PC-3 (cell line): ENCODE results near the gene ADIRF. TPM values are rescaled to one million over a fixed set of nuclear protein-coding genes. Genes with fewer than 3 reads are reported as not detected.
"Not testable (repeated sequence)": the region's sequence is repeated elsewhere in the genome, so short reads cannot be mapped to it uniquely, and the experiment has no call there.

ENCODE experiments used
- ATAC-seq: fragments of 200-7000 bp; cut with Tn5 transposase; 2 replicates; pipeline ENCODE4 v1.9.1; 2020; ENCODE audit warnings: mild to moderate bottlenecking, moderate library complexity
- BruUV-seq: library from RNA; stranded (reverse); fragments of 400-500 nt; replicated peaks from 2 replicates; lab custom pipeline; 2021; lab: Mats Ljungman, UMichigan
- CTCF ChIA-PET: fragments of 300-600 bp; sonication (Branson Sonifier 250); formaldehyde crosslinking; loops from one replicate; lab custom pipeline; 2022; ENCODE audit warnings: antibody characterized with exemption; lab: Charles Lee
- POLR2A ChIA-PET: fragments of 300-600 bp; sonication (Branson Sonifier 250); formaldehyde crosslinking; loops from one replicate; lab custom pipeline; 2022; ENCODE audit warnings: antibody characterized with exemption; ENCODE audit not compliant: unreplicated experiment; lab: Charles Lee
- DNase-seq: peaks from one replicate; pipeline ENCODE4 v3.0.0-alpha.2; 2015
- H2AFZ ChIP-seq: fragments of 300-600 bp; sonication (generic); 2 replicates; pipeline ENCODE4 v1.6.0; 2016; ENCODE audit warnings: antibody characterized with exemption, low read length
- H3F3A ChIP-seq: fragments of 300-600 bp; sonication (generic); one replicate; pipeline ENCODE4 v1.6.0; 2017; ENCODE audit warnings: antibody characterized with exemption, low read length, control low read depth, mild to moderate bottlenecking; ENCODE audit not compliant: unreplicated experiment
- H3K27ac ChIP-seq: fragments of 300-600 bp; sonication (generic); 2 replicates; pipeline ENCODE4 v1.5.1; 2016; ENCODE audit warnings: mild to moderate bottlenecking, low read length
- H3K27me3 ChIP-seq: fragments of 300-600 bp; sonication (generic); 2 replicates; pipeline ENCODE4 v1.6.1; 2016; ENCODE audit warnings: low read length, mixed read lengths
- H3K36me3 ChIP-seq: fragments of 300-600 bp; sonication (generic); 2 replicates; pipeline ENCODE4 v1.6.1; 2016; ENCODE audit warnings: low read depth, mixed run types, low read length, mixed read lengths
- H3K4me1 ChIP-seq: fragments of 300-600 bp; sonication (generic); 2 replicates; pipeline ENCODE4 v1.5.1; 2016; ENCODE audit warnings: low read length; ENCODE audit not compliant: insufficient read depth
- H3K4me2 ChIP-seq: fragments of 300-600 bp; sonication (generic); 2 replicates; pipeline ENCODE4 v1.6.0; 2016; ENCODE audit warnings: low read length
- H3K4me3 ChIP-seq: fragments of 300-600 bp; sonication (generic); 2 replicates; pipeline ENCODE4 v1.5.1; 2016; ENCODE audit warnings: mild to moderate bottlenecking, low read length, mixed read lengths
- H3K79me2 ChIP-seq: fragments of 300-600 bp; sonication (generic); 2 replicates; pipeline ENCODE4 v1.6.1; 2017; ENCODE audit warnings: low read length, mixed read lengths
- H3K9ac ChIP-seq: fragments of 300-600 bp; sonication (generic); 2 replicates; pipeline ENCODE4 v1.6.0; 2016; ENCODE audit warnings: mild to moderate bottlenecking, low read length
- H3K9me2 ChIP-seq: fragments of 300-600 bp; sonication (generic); replicated peaks from 2 replicates; pipeline ENCODE4 v1.6.1; 2016; ENCODE audit warnings: mixed run types, low read length, mixed read lengths
- H3K9me3 ChIP-seq: fragments of 300-600 bp; sonication (generic); 2 replicates; pipeline ENCODE4 v1.6.1; 2016; ENCODE audit warnings: low read length, mixed read lengths
- H4K20me1 ChIP-seq: fragments of 300-600 bp; sonication (generic); 2 replicates; pipeline ENCODE4 v1.6.1; 2016; ENCODE audit warnings: low read length, mixed read lengths
- EZH2 ChIP-seq: fragments of 300-600 bp; sonication (generic); IDR thresholded peaks from one replicate; pipeline ENCODE4 v1.6.1; 2017; ENCODE audit warnings: antibody characterized with exemption, mild to moderate bottlenecking, low read length; ENCODE audit not compliant: unreplicated experiment
- EZH2phosphoT487 ChIP-seq: fragments of 300-600 bp; sonication (generic); IDR thresholded peaks from 2 replicates; pipeline ENCODE4 v1.6.1; 2018; ENCODE audit warnings: mild to moderate bottlenecking, antibody characterized with exemption, low read length, borderline replicate concordance
- intact Hi-C: fragments of 100-400 bp; cut with micrococcal nuclease; formaldehyde crosslinking; loops from 2 replicates; pipeline ENCODE4 v1.9.0; 2023
- total RNA-seq: library from RNA; depleted of rRNA; stranded (reverse); fragments of >200 nt; gene quantifications from 2 replicates; pipeline ENCODE4 v1.2.3, GENCODE V29; 2014
- TF ChIP-seq, protein P1 (sequence below): fragments of 300-600 bp; sonication (generic); conservative IDR thresholded peaks from 2 replicates; pipeline ENCODE4 v1.5.1; 2017; ENCODE audit warnings: antibody characterized with exemption, low read depth, mild to moderate bottlenecking, low read length

ADIRF gene
- total RNA-seq, 1 experiment from 2014 or later: 259 TPM

DNA sequence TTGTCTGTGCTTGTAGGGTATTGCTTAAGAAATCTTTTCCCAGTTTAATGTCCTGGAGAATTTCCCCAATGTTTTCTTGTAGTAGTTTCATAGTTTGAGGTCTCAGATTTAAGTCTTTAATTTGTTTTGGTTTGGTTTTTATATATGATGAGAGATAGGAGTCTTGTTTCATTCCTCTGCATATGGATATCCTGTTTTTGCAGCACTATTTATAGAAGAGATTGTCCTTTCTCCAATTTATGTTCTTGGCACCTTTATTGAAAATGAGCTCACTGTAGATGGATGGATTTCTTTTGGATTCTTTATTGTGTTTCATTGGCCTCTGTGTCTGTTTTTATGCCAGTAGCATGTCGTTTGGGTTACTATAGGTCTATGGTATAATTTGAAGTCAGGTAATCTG is 20.2 kb downstream of the ADIRF start:
- DNase-seq (no peak), ATAC-seq (no peak)
- H4K20me1 ChIP-seq: no peaks in the 10 kb centered on the region
- H3K9me2 ChIP-seq: no peaks in the 10 kb centered on the region
- H3K27me3 ChIP-seq: no peaks in the 10 kb centered on the region
- no TSS peak for BruUV-seq
- H3K9me3 ChIP-seq: no peaks in the 10 kb centered on the region
- POLR2A ChIA-PET: no interaction called here
- H3F3A ChIP-seq: no peaks in the 10 kb centered on the region
- no peak overlapping the region for H2AFZ ChIP-seq
- CTCF ChIA-PET: no interaction called here
- TF ChIP-seq EZH2: no peak
- TF ChIP-seq, protein P1, sequence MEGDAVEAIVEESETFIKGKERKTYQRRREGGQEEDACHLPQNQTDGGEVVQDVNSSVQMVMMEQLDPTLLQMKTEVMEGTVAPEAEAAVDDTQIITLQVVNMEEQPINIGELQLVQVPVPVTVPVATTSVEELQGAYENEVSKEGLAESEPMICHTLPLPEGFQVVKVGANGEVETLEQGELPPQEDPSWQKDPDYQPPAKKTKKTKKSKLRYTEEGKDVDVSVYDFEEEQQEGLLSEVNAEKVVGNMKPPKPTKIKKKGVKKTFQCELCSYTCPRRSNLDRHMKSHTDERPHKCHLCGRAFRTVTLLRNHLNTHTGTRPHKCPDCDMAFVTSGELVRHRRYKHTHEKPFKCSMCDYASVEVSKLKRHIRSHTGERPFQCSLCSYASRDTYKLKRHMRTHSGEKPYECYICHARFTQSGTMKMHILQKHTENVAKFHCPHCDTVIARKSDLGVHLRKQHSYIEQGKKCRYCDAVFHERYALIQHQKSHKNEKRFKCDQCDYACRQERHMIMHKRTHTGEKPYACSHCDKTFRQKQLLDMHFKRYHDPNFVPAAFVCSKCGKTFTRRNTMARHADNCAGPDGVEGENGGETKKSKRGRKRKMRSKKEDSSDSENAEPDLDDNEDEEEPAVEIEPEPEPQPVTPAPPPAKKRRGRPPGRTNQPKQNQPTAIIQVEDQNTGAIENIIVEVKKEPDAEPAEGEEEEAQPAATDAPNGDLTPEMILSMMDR: no peak
- TF ChIP-seq EZH2phosphoT487: no peak
- intact Hi-C loops: no loop called here
- H3K79me2 ChIP-seq: no peaks in the 10 kb centered on the region
- H3K27ac ChIP-seq: no peak overlapping the region
- H3K36me3 ChIP-seq: no peaks in the 10 kb centered on the region
- no peaks in the 10 kb centered on the region for H3K4me1 ChIP-seq
- no peak overlapping the region for H3K4me3 ChIP-seq
- H3K9ac ChIP-seq: no peak overlapping the region
- no peak overlapping the region for H3K4me2 ChIP-seq

DNA sequence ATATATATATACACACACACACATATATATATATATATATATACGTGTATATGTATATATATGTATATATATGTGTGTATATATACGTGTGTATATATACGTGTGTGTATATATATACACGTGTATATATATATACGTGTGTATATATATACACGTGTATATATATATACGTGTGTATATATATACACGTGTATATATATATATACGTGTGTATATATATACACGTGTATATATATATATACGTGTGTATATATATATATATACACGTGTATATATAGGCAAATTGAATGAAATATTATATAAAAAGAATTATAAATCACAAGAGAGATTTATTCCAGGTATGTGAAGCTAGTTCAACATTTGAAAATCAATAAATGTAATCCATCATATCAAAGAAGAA is 23.1 kb downstream of the ADIRF start:
- BruUV-seq, ATAC-seq, H3K27ac ChIP-seq, H3K9me3 ChIP-seq, DNase-seq, CTCF ChIA-PET, H3K4me2 ChIP-seq, H3K9ac ChIP-seq, H3K4me3 ChIP-seq, POLR2A ChIA-PET, H3K4me1 ChIP-seq, H3K79me2 ChIP-seq, H2AFZ ChIP-seq, intact Hi-C loops, H3K27me3 ChIP-seq, H3K9me2 ChIP-seq, H4K20me1 ChIP-seq, H3K36me3 ChIP-seq, H3F3A ChIP-seq: not testable (repeated sequence)

DNA sequence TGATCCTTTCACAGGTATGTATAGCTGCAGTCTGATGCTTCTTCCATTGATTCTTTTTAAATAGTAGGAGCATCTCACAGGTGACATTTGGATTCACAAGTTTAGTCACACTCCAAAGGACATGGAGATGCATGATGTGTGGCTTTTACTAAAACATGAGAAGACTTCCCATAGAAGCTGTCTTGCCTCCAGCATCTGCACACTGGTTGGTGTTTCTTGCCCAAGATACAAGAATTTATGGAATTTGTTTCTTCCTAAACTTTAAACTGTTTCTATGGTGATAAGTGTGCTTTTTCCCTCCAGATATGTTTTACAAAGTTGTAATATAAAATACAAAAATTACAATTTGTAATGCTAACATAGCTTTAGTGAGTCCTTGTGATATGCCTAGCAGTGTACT is 24.2 kb downstream of the ADIRF start:
- Histone ChIP-seq H2AFZ (no peak overlapping the region), H3K4me3 (no peak overlapping the region), H3K4me2 (no peak overlapping the region), H3K27ac (no peak overlapping the region), H3K9me3 (no peaks in the 10 kb centered on the region), H3K79me2 (no peaks in the 10 kb centered on the region), H3K4me1 (no peaks in the 10 kb centered on the region), H3F3A (no peaks in the 10 kb centered on the region), H3K27me3 (no peaks in the 10 kb centered on the region), H4K20me1 (no peaks in the 10 kb centered on the region), H3K9me2 (no peaks in the 10 kb centered on the region), H3K36me3 (no peaks in the 10 kb centered on the region), H3K9ac (no peak overlapping the region)
- ChIA-PET POLR2A (no interaction called here), CTCF (no interaction called here)
- BruUV-seq: no TSS peak
- intact Hi-C loops: no loop called here
- no peak for DNase-seq
- TF ChIP-seq, protein P1: no peak
- TF ChIP-seq EZH2phosphoT487 (no peak), EZH2 (no peak)
- ATAC-seq: no peak
